ENCODE data around the gene ACAD10. TPM values are rescaled to one million over a fixed set of nuclear protein-coding genes. Genes with fewer than 3 reads are reported as not detected.

Gene ACAD10
- total RNA-seq, 1 experiment from 2014 or later: 30.8 TPM

DNA sequence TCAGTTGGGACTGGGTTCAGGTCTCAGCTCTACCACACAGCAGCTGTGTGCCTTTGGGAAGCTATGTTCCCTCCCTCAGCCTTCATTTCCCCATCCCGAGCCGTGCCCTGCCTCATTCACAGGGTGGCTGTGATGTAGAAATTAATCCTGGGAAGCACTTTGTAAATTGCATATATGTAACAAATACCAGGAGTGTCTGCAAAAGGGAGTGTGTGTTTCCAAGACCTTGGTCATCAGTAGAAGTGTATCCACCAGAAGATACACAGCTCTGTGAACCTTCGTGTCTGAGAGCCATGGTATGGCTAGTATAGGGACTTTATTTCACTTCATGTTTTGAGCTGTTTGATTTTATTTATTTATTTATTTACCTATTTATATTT, 107.0 kb downstream of the ACAD10 start:
- no peak for ATAC-seq
- Histone ChIP-seq H3K27ac (ENCODE audit: low read length) (no peak overlapping the region), H3K4me3 (ENCODE audit: low read depth in 2 of 2, low read length in 2 of 2) (no peak overlapping the region), H3K9me3 (ENCODE audit: control insufficient read depth, insufficient read depth, low read depth, low read length) (no peaks in the 10 kb centered on the region), H3K36me3 (ENCODE audit: control insufficient read depth, insufficient read depth, low read length) (no peaks in the 10 kb centered on the region), H3K27me3 (ENCODE audit: control insufficient read depth, insufficient read depth, low read length) (no peaks in the 10 kb centered on the region), H3K4me1 (ENCODE audit: control insufficient read depth, insufficient read depth, low read length) (peaks cover 2% of the 10 kb centered on the region; the same call in 1 of the 2 replicates)
- TF ChIP-seq, protein P1, sequence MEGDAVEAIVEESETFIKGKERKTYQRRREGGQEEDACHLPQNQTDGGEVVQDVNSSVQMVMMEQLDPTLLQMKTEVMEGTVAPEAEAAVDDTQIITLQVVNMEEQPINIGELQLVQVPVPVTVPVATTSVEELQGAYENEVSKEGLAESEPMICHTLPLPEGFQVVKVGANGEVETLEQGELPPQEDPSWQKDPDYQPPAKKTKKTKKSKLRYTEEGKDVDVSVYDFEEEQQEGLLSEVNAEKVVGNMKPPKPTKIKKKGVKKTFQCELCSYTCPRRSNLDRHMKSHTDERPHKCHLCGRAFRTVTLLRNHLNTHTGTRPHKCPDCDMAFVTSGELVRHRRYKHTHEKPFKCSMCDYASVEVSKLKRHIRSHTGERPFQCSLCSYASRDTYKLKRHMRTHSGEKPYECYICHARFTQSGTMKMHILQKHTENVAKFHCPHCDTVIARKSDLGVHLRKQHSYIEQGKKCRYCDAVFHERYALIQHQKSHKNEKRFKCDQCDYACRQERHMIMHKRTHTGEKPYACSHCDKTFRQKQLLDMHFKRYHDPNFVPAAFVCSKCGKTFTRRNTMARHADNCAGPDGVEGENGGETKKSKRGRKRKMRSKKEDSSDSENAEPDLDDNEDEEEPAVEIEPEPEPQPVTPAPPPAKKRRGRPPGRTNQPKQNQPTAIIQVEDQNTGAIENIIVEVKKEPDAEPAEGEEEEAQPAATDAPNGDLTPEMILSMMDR (IDR thresholded peaks at IDR 0.05): no peak
- TF ChIP-seq SIN3A (IDR thresholded peaks at IDR 0.05; ENCODE audit: borderline replicate concordance, insufficient read depth, low read depth, low read length) (no peak), TCF7L2 (IDR thresholded peaks at IDR 0.05; ENCODE audit: low read depth, low read length) (no peak), POLR2AphosphoS5 (IDR thresholded peaks at IDR 0.05; ENCODE audit: low read depth, low read length) (no peak)
- TF ChIP-seq, protein P2, sequence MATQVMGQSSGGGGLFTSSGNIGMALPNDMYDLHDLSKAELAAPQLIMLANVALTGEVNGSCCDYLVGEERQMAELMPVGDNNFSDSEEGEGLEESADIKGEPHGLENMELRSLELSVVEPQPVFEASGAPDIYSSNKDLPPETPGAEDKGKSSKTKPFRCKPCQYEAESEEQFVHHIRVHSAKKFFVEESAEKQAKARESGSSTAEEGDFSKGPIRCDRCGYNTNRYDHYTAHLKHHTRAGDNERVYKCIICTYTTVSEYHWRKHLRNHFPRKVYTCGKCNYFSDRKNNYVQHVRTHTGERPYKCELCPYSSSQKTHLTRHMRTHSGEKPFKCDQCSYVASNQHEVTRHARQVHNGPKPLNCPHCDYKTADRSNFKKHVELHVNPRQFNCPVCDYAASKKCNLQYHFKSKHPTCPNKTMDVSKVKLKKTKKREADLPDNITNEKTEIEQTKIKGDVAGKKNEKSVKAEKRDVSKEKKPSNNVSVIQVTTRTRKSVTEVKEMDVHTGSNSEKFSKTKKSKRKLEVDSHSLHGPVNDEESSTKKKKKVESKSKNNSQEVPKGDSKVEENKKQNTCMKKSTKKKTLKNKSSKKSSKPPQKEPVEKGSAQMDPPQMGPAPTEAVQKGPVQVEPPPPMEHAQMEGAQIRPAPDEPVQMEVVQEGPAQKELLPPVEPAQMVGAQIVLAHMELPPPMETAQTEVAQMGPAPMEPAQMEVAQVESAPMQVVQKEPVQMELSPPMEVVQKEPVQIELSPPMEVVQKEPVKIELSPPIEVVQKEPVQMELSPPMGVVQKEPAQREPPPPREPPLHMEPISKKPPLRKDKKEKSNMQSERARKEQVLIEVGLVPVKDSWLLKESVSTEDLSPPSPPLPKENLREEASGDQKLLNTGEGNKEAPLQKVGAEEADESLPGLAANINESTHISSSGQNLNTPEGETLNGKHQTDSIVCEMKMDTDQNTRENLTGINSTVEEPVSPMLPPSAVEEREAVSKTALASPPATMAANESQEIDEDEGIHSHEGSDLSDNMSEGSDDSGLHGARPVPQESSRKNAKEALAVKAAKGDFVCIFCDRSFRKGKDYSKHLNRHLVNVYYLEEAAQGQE (IDR thresholded peaks at IDR 0.05; ENCODE audit: insufficient read depth in 1 of 2, low read depth in 2 of 2, low read length in 1 of 2): no peak
- ChIA-PET CTCF (no interaction called here), POLR2A (no interaction called here)
- intact Hi-C loops (cut with micrococcal nuclease; ENCODE audit: unreplicated experiment) (no loop called here), in situ Hi-C loops (cut with HindIII; ENCODE audit: low pct_unique_long_range_greater_than_20kb, low sequenced_read_pairs) (no loop called here)
- BruUV-seq (replicated peaks): no TSS peak
- DNase-seq (ENCODE audit: low read depth, low spot score): no peak

DNA sequence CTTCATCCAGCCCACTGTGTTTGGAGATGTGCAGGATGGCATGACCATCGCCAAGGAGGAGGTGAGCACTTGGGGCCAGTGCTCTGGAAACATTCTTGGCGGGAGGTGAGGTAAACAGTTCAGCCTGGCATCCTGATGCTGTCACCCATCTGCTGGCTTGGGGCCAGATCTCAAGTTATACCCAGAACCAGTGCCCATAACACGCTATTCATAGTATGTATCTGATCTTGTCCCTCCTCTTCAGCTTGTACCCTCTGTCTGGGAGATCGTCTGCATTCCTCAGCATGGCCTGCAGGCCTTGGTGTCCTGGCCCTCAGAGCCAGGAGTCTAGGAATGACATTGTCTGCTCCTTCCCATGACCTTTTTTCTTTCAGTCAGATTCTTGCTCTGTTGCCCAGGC, 112.3 kb downstream of the ACAD10 start:
- Histone ChIP-seq H3K4me3 (ENCODE audit: low read depth in 2 of 2, low read length in 2 of 2) (no peak overlapping the region), H3K9me3 (ENCODE audit: control insufficient read depth, insufficient read depth, low read depth, low read length) (no peaks in the 10 kb centered on the region), H3K4me1 (ENCODE audit: control insufficient read depth, insufficient read depth, low read length) (no peaks in the 10 kb centered on the region), H3K36me3 (ENCODE audit: control insufficient read depth, insufficient read depth, low read length) (no peaks in the 10 kb centered on the region), H3K27me3 (ENCODE audit: control insufficient read depth, insufficient read depth, low read length) (no peaks in the 10 kb centered on the region), H3K27ac (ENCODE audit: low read length) (no peak overlapping the region)
- DNase-seq (ENCODE audit: low read depth, low spot score) (no peak), ATAC-seq (no peak)
- CTCF ChIA-PET: no interaction called here
- intact Hi-C loops (cut with micrococcal nuclease; ENCODE audit: unreplicated experiment): no loop called here
- POLR2A ChIA-PET: interaction anchor here (0.7 kb wide), 1 partner anchor 11 kb away, joined by 6 read pairs; no protein-coding TSS in a partner anchor
- TF ChIP-seq TCF7L2 (IDR thresholded peaks at IDR 0.05; ENCODE audit: low read depth, low read length): no peak
- in situ Hi-C loops (cut with HindIII; ENCODE audit: low pct_unique_long_range_greater_than_20kb, low sequenced_read_pairs): no loop called here
- BruUV-seq (replicated peaks): no TSS peak

DNA sequence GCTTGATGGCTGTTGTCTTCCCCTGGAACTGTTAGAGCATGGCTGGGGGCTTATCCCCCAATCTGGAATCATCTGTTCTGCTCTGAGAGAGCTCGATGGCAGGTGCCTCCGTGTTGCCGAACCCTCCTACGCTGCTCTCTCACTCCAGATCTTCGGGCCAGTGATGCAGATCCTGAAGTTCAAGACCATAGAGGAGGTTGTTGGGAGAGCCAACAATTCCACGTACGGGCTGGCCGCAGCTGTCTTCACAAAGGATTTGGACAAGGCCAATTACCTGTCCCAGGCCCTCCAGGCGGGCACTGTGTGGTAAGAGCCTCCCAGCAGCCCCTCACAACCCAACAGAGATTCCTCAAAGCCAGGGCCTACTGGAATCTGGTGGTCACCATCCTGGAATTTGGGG, 113.9 kb downstream of the ACAD10 start:
- BruUV-seq (replicated peaks): no TSS peak

More for the DNA sequence above, 113.9 kb downstream of the ACAD10 start:
- Histone ChIP-seq H3K27me3 (ENCODE audit: control insufficient read depth, insufficient read depth, low read length) (no peaks in the 10 kb centered on the region), H3K36me3 (ENCODE audit: control insufficient read depth, insufficient read depth, low read length) (no peaks in the 10 kb centered on the region), H3K9me3 (ENCODE audit: control insufficient read depth, insufficient read depth, low read depth, low read length) (no peaks in the 10 kb centered on the region), H3K4me3 (ENCODE audit: low read depth in 2 of 2, low read length in 2 of 2) (no peak overlapping the region), H3K27ac (ENCODE audit: low read length) (no peak overlapping the region), H3K4me1 (ENCODE audit: control insufficient read depth, insufficient read depth, low read length) (no peaks in the 10 kb centered on the region)
- no peak for TF ChIP-seq POLR2AphosphoS5 (IDR thresholded peaks at IDR 0.05; ENCODE audit: low read depth, low read length)
- TF ChIP-seq, protein P1 (IDR thresholded peaks at IDR 0.05): no peak
- TF ChIP-seq, protein P2 (IDR thresholded peaks at IDR 0.05; ENCODE audit: insufficient read depth in 1 of 2, low read depth in 2 of 2, low read length in 1 of 2): no peak
- no peak for TF ChIP-seq SIN3A (IDR thresholded peaks at IDR 0.05; ENCODE audit: borderline replicate concordance, insufficient read depth, low read depth, low read length)
- no peak for TF ChIP-seq TCF7L2 (IDR thresholded peaks at IDR 0.05; ENCODE audit: low read depth, low read length)
- ATAC-seq: no peak
- ChIA-PET POLR2A (no interaction called here), CTCF (no interaction called here)
- in situ Hi-C loops (cut with HindIII; ENCODE audit: low pct_unique_long_range_greater_than_20kb, low sequenced_read_pairs) (no loop called here), intact Hi-C loops (cut with micrococcal nuclease; ENCODE audit: unreplicated experiment) (no loop called here)
- no peak for DNase-seq (ENCODE audit: low read depth, low spot score)
